IMR-90 (cell line): Measurements from ENCODE around the gene SPATA46. TPM values are rescaled to one million over a fixed set of nuclear protein-coding genes. Genes with fewer than 3 reads are reported as not detected.
A peak's percentile ranks its signal among the peaks of the same experiment; 100 is the strongest.

Experiments
- ATAC-seq: fragments of 200-7000 bp; cut with Tn5 transposase; 2 replicates; pipeline ENCODE4 v1.9.1; 2020; ENCODE audit warnings: low read depth, mild to moderate bottlenecking, moderate library complexity
- BruUV-seq: library from RNA; stranded (reverse); fragments of 400-500 nt; replicated peaks from 2 replicates; lab custom pipeline; 2021; lab: Mats Ljungman, UMichigan
- CTCF ChIA-PET: fragments of 300-600 bp; formaldehyde crosslinking; extraction: SDS; loops from one replicate; lab custom pipeline; 2021; ENCODE audit warnings: antibody characterized with exemption; lab: Yijun Ruan, JAX
- POLR2A ChIA-PET: fragments of 300-600 bp; sonication (Branson Sonifier 250); formaldehyde crosslinking; loops from one replicate; lab custom pipeline; 2022; ENCODE audit warnings: antibody characterized with exemption; ENCODE audit not compliant: unreplicated experiment; lab: Charles Lee
- DNase-seq: peaks from one replicate; pipeline ENCODE4 v3.0.0; 2013
- H2AFZ ChIP-seq: replicated peaks from 2 replicates; pipeline ENCODE3; 2013; ENCODE audit warnings: low read length, mild to moderate bottlenecking; ENCODE audit not compliant: poor library complexity
- H2AK5ac ChIP-seq: 2 replicates; pipeline ENCODE4 v1.6.1; 2013; ENCODE audit warnings: low read depth, low read length, inconsistent platforms
- H2AK9ac ChIP-seq: replicated peaks from 2 replicates; pipeline ENCODE3; 2013; ENCODE audit warnings: mild to moderate bottlenecking, low read depth, low read length, moderate library complexity; ENCODE audit not compliant: poor library complexity
- H2BK120ac ChIP-seq: 2 replicates; pipeline ENCODE4 v1.6.1; 2013; ENCODE audit warnings: low read depth, low read length, inconsistent platforms
- H2BK15ac ChIP-seq: 3 replicates; pipeline ENCODE4 v1.6.1; 2013; ENCODE audit warnings: low read depth, low read length, inconsistent platforms
- H2BK20ac ChIP-seq: 2 replicates; pipeline ENCODE4 v1.6.1; 2013; ENCODE audit warnings: low read depth, mild to moderate bottlenecking, inconsistent platforms, low read length, moderate library complexity
- H2BK5ac ChIP-seq: 2 replicates; pipeline ENCODE4 v1.6.1; 2013; ENCODE audit warnings: mild to moderate bottlenecking, low read depth, low read length, inconsistent platforms; ENCODE audit not compliant: poor library complexity, severe bottlenecking
- H3K14ac ChIP-seq: replicated peaks from 2 replicates; pipeline ENCODE4 v1.6.1; 2013; ENCODE audit warnings: low read depth, low read length, inconsistent platforms
- H3K18ac ChIP-seq: 2 replicates; pipeline ENCODE4 v1.6.1; 2013; ENCODE audit warnings: low read depth, low read length, control low read depth
- H3K23ac ChIP-seq: 2 replicates; pipeline ENCODE4 v1.6.1; 2013; ENCODE audit warnings: low read depth, low read length, inconsistent platforms
- H3K27ac ChIP-seq: 2 replicates; pipeline ENCODE4 v1.5.1; 2013; ENCODE audit warnings: mild to moderate bottlenecking, control low read depth, low read length; ENCODE audit not compliant: insufficient read depth
- H3K27me3 ChIP-seq: 2 replicates; pipeline ENCODE4 v1.6.1; 2013; ENCODE audit warnings: low read length; ENCODE audit not compliant: control insufficient read depth, insufficient read depth
- H3K36me3 ChIP-seq: 2 replicates; pipeline ENCODE4 v1.6.1; 2013; ENCODE audit warnings: low read length, mixed read lengths; ENCODE audit not compliant: control insufficient read depth, insufficient read depth
- H3K4ac ChIP-seq: 2 replicates; pipeline ENCODE4 v1.6.1; 2013; ENCODE audit warnings: low read depth, low read length, inconsistent platforms
- H3K4me1 ChIP-seq: 2 replicates; pipeline ENCODE4 v1.6.1; 2013; ENCODE audit warnings: low read length, mixed read lengths; ENCODE audit not compliant: control insufficient read depth, insufficient read depth
- H3K4me2 ChIP-seq: 2 replicates; pipeline ENCODE4 v1.6.1; 2013; ENCODE audit warnings: low read depth, mild to moderate bottlenecking, control low read depth, low read length, moderate library complexity
- H3K4me3 ChIP-seq: 2 replicates; pipeline ENCODE4 v1.5.1; 2013; ENCODE audit warnings: low read depth, mild to moderate bottlenecking, control low read depth, low read length, moderate library complexity; ENCODE audit not compliant: insufficient read depth
- H3K56ac ChIP-seq: 2 replicates; pipeline ENCODE4 v1.6.1; 2013; ENCODE audit warnings: low read length, inconsistent platforms; ENCODE audit not compliant: insufficient read depth; ENCODE audit errors: extremely low read depth
- H3K79me1 ChIP-seq, 2 experiments: 2 replicates each; pipeline ENCODE4 v1.6.1; 2013; ENCODE audit warnings: low read length in 2 of 2, inconsistent platforms in 1 of 2, low read depth in 1 of 2
- H3K9ac ChIP-seq: 2 replicates; pipeline ENCODE4 v1.6.1; 2013; ENCODE audit warnings: low read depth, low read length, control low read depth
- H3K9me1 ChIP-seq: 2 replicates; pipeline ENCODE4 v1.6.1; 2013; ENCODE audit warnings: low read length, inconsistent platforms; ENCODE audit not compliant: insufficient read depth
- H3K9me3 ChIP-seq: 2 replicates; pipeline ENCODE4 v1.6.1; 2013; ENCODE audit warnings: low read length; ENCODE audit not compliant: control insufficient read depth, insufficient read depth
- H4K20me1 ChIP-seq: 2 replicates; pipeline ENCODE4 v1.6.1; 2013; ENCODE audit warnings: low read length, inconsistent platforms; ENCODE audit not compliant: insufficient read depth
- H4K5ac ChIP-seq: 2 replicates; pipeline ENCODE4 v1.6.1; 2013; ENCODE audit warnings: mild to moderate bottlenecking, low read depth, low read length, control low read depth
- H4K8ac ChIP-seq, 2 experiments: 2 replicates each; pipeline ENCODE4 v1.6.1; 2013; ENCODE audit warnings: low read depth in 2 of 2, low read length in 2 of 2, control low read depth in 1 of 2, inconsistent platforms in 1 of 2
- H4K91ac ChIP-seq: 2 replicates; pipeline ENCODE4 v1.6.1; 2013; ENCODE audit warnings: low read depth, low read length, inconsistent platforms; ENCODE audit not compliant: insufficient read depth
- BHLHE40 ChIP-seq: fragments of 150-350 bp; IDR thresholded peaks from 2 replicates; pipeline ENCODE4 v1.6.1; 2016; ENCODE audit warnings: mild to moderate bottlenecking, low read depth, low read length
- CEBPB ChIP-seq: IDR thresholded peaks from 2 replicates; pipeline ENCODE4 v1.6.1; 2012; ENCODE audit warnings: low read depth, low read length, improper control_type of control experiment
- CHD1 ChIP-seq: IDR thresholded peaks from 2 replicates; pipeline ENCODE4 v1.6.1; 2012; ENCODE audit warnings: low read depth, low read length, improper control_type of control experiment
- FOS ChIP-seq: fragments of 150-350 bp; IDR thresholded peaks from 2 replicates; pipeline ENCODE4 v1.6.1; 2016; ENCODE audit warnings: low read depth, low read length
- MAFK ChIP-seq: IDR thresholded peaks from 2 replicates; pipeline ENCODE4 v1.6.1; 2012; ENCODE audit warnings: low read depth, low read length, improper control_type of control experiment
- MAZ ChIP-seq: IDR thresholded peaks from 2 replicates; pipeline ENCODE4 v1.6.1; 2012; ENCODE audit warnings: low read depth, mild to moderate bottlenecking, low read length, improper control_type of control experiment, moderate library complexity, borderline replicate concordance
- MXI1 ChIP-seq: IDR thresholded peaks from 2 replicates; pipeline ENCODE4 v1.6.1; 2012; ENCODE audit warnings: low read depth, mild to moderate bottlenecking, low read length, moderate library complexity, borderline replicate concordance
- NFE2L2 ChIP-seq: fragments of 150-350 bp; IDR thresholded peaks from 2 replicates; pipeline ENCODE4 v1.6.1; 2016; ENCODE audit warnings: low read depth, mild to moderate bottlenecking, low read length
- POLR2A ChIP-seq: IDR thresholded peaks from 2 replicates; pipeline ENCODE4 v1.6.1; 2012; ENCODE audit warnings: mild to moderate bottlenecking, low read depth, low read length
- RAD21 ChIP-seq: IDR thresholded peaks from 2 replicates; pipeline ENCODE4 v1.6.1; 2012; ENCODE audit warnings: low read length, improper control_type of control experiment
- RCOR1 ChIP-seq: IDR thresholded peaks from 2 replicates; pipeline ENCODE4 v1.6.1; 2012; ENCODE audit warnings: mild to moderate bottlenecking, low read length, improper control_type of control experiment; ENCODE audit not compliant: insufficient replicate concordance
- RFX5 ChIP-seq: IDR thresholded peaks from 2 replicates; pipeline ENCODE4 v1.8.0; 2012; ENCODE audit warnings: low read depth, mild to moderate bottlenecking, low read length, moderate library complexity
- SMC3 ChIP-seq: fragments of 150-350 bp; IDR thresholded peaks from 2 replicates; pipeline ENCODE4 v1.6.1; 2016; ENCODE audit warnings: low read depth, mild to moderate bottlenecking, antibody characterized with exemption, low read length, moderate library complexity
- WGBS, 2 experiments: methylation state at CpG; one replicate each; pipeline versions ENCODE4 v1.1.5 to v1.1.7; 2013; ENCODE audit warnings: missing lambda C conversion rate in 2 of 2; ENCODE audit not compliant: insufficient read length in 1 of 2; ENCODE audit errors: extremely low coverage in 2 of 2; 5-methylcytosine and 5-hydroxymethylcytosine counted together
- dilution Hi-C: fragments of 300-500 bp; cut with HindIII; formaldehyde crosslinking; loops from one replicate; pipeline ENCODE4 v1.14.3; 2018; ENCODE audit warnings: low sequenced_read_pairs; ENCODE audit not compliant: unreplicated experiment
- in situ Hi-C: fragments of 300-500 bp; cut with MboI; formaldehyde crosslinking; loops from 3 replicates; pipeline ENCODE4 v1.14.3; 2019; ENCODE audit warnings: low sequenced_read_pairs, inconsistent platforms, mixed read lengths
- intact Hi-C: fragments of 100-400 bp; cut with micrococcal nuclease; formaldehyde crosslinking; loops from 2 replicates; pipeline ENCODE4 v1.10.0; 2022
- polyA plus RNA-seq, 3 experiments: library from polyadenylated mRNA; depleted of rRNA; stranded (reverse); fragments of >200 nt; gene quantifications; 2 replicates each; pipeline ENCODE4 v1.2.3, GENCODE V29; 2012; ENCODE audit warnings: low replicate concordance in 1 of 3
- total RNA-seq: library from RNA; depleted of rRNA; stranded (reverse); fragments of >200 nt; gene quantifications from 2 replicates; pipeline ENCODE4 v1.2.3, GENCODE V29; 2012
- TF ChIP-seq, protein P1 (sequence below): fragments of 150-350 bp; IDR thresholded peaks from 2 replicates; pipeline ENCODE4 v1.6.1; 2017; ENCODE audit warnings: mild to moderate bottlenecking, antibody characterized with exemption, low read length, low read depth
- TF ChIP-seq, protein P2 (sequence below): conservative IDR thresholded peaks from 2 replicates; pipeline ENCODE4 v1.5.1; 2012; ENCODE audit warnings: mild to moderate bottlenecking, low read depth, low read length, improper control_type of control experiment
- TF ChIP-seq, protein P3 (sequence below): fragments of 150-350 bp; IDR thresholded peaks from 2 replicates; pipeline ENCODE4 v1.6.1; 2016; ENCODE audit warnings: low read depth, mild to moderate bottlenecking, low read length, moderate library complexity, borderline replicate concordance

SPATA46 gene
- total and polyA plus RNA-seq, 2 of the 4 experiments (the other 2 are of a cell fraction) = not detected

DNA sequence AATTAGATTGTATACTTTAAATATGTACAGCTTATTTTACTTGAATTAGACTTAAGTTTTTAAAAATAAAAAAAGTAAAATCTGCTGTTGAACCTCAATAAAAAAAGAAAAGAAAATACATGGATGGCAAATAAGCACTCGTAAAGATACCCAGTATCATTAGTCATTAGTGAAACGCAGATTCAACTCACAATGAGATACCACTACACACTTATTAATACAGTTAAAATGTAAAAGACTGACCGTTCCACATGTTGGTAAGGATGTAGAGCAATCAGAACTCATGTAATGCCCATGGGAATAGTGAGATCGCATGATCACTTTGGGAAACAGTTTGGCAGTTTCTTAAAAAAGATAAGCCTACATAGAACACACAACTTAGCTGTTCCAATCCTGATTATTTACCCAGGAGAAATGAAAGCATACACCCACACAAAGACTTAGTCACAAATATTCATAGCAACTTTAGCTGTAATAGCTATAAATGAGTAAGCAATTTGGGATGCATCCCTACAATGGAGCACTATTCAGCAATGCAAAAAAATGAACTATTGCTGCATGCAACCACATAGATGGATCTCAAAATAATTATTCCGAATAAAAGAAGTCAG is 28.0 kb upstream of the SPATA46 start:
- ChIA-PET POLR2A (no interaction called here), CTCF (interaction anchor here (0.9 kb wide), 1 partner anchor 348 kb away, joined by 3 read pairs; no protein-coding TSS in a partner anchor)
- Histone ChIP-seq H3K79me1 (no peaks in the 10 kb centered on the region), H3K14ac (no peak overlapping the region), H4K91ac (no peak overlapping the region), H3K27ac (no peak overlapping the region), H3K4me3 (no peak overlapping the region), H3K56ac (no peak overlapping the region), H3K9ac (no peak overlapping the region), H2BK120ac (no peak overlapping the region), H4K5ac (no peak overlapping the region; the same call in 1 of the 2 replicates), H3K4me1 (no peaks in the 10 kb centered on the region; the same call in 1 of the 2 replicates), H3K9me3 (no peaks in the 10 kb centered on the region), H3K4me2 (peak overlapping the region; percentile 72; the same call in 1 of the 2 replicates), H3K4ac (no peak overlapping the region), H3K27me3 (peaks cover 2% of the 10 kb centered on the region; the same call in 1 of the 2 replicates), H4K20me1 (no peaks in the 10 kb centered on the region), H2BK5ac (peak overlapping the region; percentile 73), H3K36me3 (no peaks in the 10 kb centered on the region), H3K23ac (no peak overlapping the region), H3K9me1 (no peaks in the 10 kb centered on the region), H2BK15ac (no peak overlapping the region), H2AFZ (no peak overlapping the region), H2BK20ac (no peak overlapping the region), H3K18ac (no peak overlapping the region), H2AK9ac (no peak overlapping the region), H4K8ac (no peak overlapping the region), H2AK5ac (no peak overlapping the region)
- no TSS peak for BruUV-seq
- intact Hi-C loops (no loop called here), dilution Hi-C loops (no loop called here), in situ Hi-C loops (no loop called here)
- TF ChIP-seq RCOR1 (no peak), BHLHE40 (no peak), MAZ (no peak), SMC3 (no peak), RFX5 (no peak), CEBPB (0 out of 2 replicates have a peak, but pooled peaks have one; percentile 33), MXI1 (no peak), MAFK (peak; percentile 46), RAD21 (no peak), CHD1 (no peak), POLR2A (no peak), NFE2L2 (peak; percentile 57), FOS (peak; percentile 56)
- TF ChIP-seq, protein P1, sequence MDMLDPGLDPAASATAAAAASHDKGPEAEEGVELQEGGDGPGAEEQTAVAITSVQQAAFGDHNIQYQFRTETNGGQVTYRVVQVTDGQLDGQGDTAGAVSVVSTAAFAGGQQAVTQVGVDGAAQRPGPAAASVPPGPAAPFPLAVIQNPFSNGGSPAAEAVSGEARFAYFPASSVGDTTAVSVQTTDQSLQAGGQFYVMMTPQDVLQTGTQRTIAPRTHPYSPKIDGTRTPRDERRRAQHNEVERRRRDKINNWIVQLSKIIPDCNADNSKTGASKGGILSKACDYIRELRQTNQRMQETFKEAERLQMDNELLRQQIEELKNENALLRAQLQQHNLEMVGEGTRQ = no peak
- TF ChIP-seq, protein P2, sequence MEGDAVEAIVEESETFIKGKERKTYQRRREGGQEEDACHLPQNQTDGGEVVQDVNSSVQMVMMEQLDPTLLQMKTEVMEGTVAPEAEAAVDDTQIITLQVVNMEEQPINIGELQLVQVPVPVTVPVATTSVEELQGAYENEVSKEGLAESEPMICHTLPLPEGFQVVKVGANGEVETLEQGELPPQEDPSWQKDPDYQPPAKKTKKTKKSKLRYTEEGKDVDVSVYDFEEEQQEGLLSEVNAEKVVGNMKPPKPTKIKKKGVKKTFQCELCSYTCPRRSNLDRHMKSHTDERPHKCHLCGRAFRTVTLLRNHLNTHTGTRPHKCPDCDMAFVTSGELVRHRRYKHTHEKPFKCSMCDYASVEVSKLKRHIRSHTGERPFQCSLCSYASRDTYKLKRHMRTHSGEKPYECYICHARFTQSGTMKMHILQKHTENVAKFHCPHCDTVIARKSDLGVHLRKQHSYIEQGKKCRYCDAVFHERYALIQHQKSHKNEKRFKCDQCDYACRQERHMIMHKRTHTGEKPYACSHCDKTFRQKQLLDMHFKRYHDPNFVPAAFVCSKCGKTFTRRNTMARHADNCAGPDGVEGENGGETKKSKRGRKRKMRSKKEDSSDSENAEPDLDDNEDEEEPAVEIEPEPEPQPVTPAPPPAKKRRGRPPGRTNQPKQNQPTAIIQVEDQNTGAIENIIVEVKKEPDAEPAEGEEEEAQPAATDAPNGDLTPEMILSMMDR = no peak
- TF ChIP-seq, protein P3, sequence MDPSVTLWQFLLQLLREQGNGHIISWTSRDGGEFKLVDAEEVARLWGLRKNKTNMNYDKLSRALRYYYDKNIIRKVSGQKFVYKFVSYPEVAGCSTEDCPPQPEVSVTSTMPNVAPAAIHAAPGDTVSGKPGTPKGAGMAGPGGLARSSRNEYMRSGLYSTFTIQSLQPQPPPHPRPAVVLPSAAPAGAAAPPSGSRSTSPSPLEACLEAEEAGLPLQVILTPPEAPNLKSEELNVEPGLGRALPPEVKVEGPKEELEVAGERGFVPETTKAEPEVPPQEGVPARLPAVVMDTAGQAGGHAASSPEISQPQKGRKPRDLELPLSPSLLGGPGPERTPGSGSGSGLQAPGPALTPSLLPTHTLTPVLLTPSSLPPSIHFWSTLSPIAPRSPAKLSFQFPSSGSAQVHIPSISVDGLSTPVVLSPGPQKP = no peak
- peak; percentile 91 for ATAC-seq
- WGBS, 2 experiments = no CpG with 5 or more reads among the region's 5 CpGs
- DNase-seq = peak; percentile 86
